Measurements from ENCODE around the gene MAPKAPK2. TPM values are rescaled to one million over a fixed set of nuclear protein-coding genes. Genes with fewer than 3 reads are reported as not detected.

The MAPKAPK2 gene
- total and polyA plus RNA-seq, 2 experiments from 2014 or later, result 12.8 to 39.4 TPM

DNA sequence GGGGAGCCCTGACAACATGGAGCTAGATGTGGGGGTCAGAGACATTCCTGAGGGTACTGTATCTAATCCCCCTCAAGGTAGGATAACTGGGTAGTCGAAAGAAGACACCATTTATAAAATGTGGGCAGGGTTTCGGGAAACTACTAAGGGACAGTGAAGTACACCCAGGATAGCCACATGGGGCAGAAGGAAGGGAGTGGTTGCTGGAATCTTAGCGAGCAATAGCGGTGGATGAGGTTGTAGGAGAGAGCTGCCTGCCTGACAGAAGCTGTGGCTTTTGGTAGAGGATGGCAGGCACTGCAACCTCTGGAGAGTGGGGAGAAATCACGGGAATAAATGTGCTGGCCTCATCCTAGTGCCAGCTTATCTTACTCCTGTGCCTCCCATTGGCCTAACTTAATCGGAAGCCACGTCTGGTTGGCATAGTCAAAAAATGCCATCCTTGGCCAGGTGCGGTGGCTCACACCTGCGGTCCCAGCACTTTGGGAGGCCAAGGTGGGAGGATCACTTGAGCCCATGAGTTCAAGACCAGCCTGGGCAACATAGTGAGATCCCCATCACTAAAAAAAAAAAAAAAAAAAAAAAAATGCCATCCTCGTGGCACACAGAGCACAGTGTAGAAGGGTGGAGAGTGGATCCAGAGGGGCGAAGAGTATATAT lies 23.4 kb upstream of the MAPKAPK2 start:
- H4K20me1 ChIP-seq (ENCODE audit: insufficient read depth, poor library complexity, severe bottlenecking), result no peaks in the 10 kb centered on the region
- H3K9me3 ChIP-seq (ENCODE audit: low read depth), result no peaks in the 10 kb centered on the region
- H3K4me2 ChIP-seq, result no peak overlapping the region
- no peak overlapping the region for H3K27ac ChIP-seq
- DNase-seq (ENCODE audit: low spot score), result no peak
- 89% methylated on average over 11 of the region's 11 CpGs for WGBS (ENCODE audit: low lambda C conversion rate, missing lambda C conversion rate)
- H2AFZ ChIP-seq, result no peak overlapping the region
- peaks cover 21% of the 10 kb centered on the region for H3K27me3 ChIP-seq
- TF ChIP-seq EZH2phosphoT487 (IDR thresholded peaks at IDR 0.05; ENCODE audit: low read depth, severe bottlenecking, unreplicated experiment), result no peak
- TF ChIP-seq, protein P1, sequence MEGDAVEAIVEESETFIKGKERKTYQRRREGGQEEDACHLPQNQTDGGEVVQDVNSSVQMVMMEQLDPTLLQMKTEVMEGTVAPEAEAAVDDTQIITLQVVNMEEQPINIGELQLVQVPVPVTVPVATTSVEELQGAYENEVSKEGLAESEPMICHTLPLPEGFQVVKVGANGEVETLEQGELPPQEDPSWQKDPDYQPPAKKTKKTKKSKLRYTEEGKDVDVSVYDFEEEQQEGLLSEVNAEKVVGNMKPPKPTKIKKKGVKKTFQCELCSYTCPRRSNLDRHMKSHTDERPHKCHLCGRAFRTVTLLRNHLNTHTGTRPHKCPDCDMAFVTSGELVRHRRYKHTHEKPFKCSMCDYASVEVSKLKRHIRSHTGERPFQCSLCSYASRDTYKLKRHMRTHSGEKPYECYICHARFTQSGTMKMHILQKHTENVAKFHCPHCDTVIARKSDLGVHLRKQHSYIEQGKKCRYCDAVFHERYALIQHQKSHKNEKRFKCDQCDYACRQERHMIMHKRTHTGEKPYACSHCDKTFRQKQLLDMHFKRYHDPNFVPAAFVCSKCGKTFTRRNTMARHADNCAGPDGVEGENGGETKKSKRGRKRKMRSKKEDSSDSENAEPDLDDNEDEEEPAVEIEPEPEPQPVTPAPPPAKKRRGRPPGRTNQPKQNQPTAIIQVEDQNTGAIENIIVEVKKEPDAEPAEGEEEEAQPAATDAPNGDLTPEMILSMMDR (IDR thresholded peaks at IDR 0.05; ENCODE audit: poor library complexity), result no peak
- TF ChIP-seq EZH2 (IDR thresholded peaks at IDR 0.05; ENCODE audit: borderline replicate concordance), result no peak
- H3K9me2 ChIP-seq (replicated peaks; ENCODE audit: insufficient read depth), result no peaks in the 10 kb centered on the region
- H3K4me1 ChIP-seq (ENCODE audit: insufficient read depth), result peaks cover 4% of the 10 kb centered on the region
- no peak overlapping the region for H3K4me3 ChIP-seq
- H3K79me2 ChIP-seq, result no peaks in the 10 kb centered on the region
- H3K36me3 ChIP-seq (replicated peaks; ENCODE audit: insufficient read depth, low read depth), result no peaks in the 10 kb centered on the region

DNA sequence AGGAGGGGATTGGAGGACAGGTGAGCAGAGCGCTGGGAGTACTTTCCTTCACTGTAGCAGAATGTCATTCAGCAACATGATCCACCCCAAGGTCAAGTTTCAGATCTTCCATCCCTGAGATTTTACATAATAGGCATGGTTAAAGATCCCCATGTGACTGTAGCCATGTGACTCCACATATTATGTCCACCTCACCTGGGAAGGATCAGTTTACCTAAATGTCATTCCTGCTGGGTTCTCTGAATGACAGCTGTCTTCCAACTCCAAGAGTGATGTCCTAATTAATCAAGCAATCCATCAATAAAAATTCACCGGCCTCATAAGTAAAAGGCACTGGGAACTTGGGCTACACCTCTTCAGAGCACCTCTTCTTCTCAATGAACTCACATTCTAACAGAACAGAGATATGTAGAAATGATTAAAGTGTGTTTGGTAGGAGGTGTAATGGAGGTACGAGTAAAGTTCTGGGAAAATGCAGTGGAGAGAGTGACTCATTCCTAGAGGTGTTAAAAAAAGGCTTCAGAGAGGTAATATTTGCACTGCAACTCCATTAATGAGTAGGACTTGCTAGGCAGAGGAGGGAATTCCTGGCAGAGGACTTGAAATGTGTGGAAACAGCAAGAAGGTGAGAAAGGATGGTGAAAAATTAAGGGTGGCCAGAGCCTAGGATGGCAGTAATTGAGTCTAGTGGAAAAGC lies 22.2 kb upstream of the MAPKAPK2 start:
- no peak overlapping the region for H3K27ac ChIP-seq
- H3K9me3 ChIP-seq (ENCODE audit: low read depth), result no peaks in the 10 kb centered on the region
- no peaks in the 10 kb centered on the region for H3K79me2 ChIP-seq
- WGBS (ENCODE audit: low lambda C conversion rate, missing lambda C conversion rate), result 62% methylated on average over 3 of the region's 3 CpGs
- H2AFZ ChIP-seq, result no peak overlapping the region
- peaks cover 4% of the 10 kb centered on the region for H3K4me1 ChIP-seq (ENCODE audit: insufficient read depth)
- H3K27me3 ChIP-seq, result peaks cover 21% of the 10 kb centered on the region
- no peaks in the 10 kb centered on the region for H3K36me3 ChIP-seq (replicated peaks; ENCODE audit: insufficient read depth, low read depth)
- H4K20me1 ChIP-seq (ENCODE audit: insufficient read depth, poor library complexity, severe bottlenecking), result no peaks in the 10 kb centered on the region
- H3K4me3 ChIP-seq, result no peak overlapping the region
- DNase-seq (ENCODE audit: low spot score), result no peak
- TF ChIP-seq EZH2 (IDR thresholded peaks at IDR 0.05; ENCODE audit: borderline replicate concordance), result no peak
- TF ChIP-seq, protein P1 (IDR thresholded peaks at IDR 0.05; ENCODE audit: poor library complexity), result no peak
- no peak for TF ChIP-seq EZH2phosphoT487 (IDR thresholded peaks at IDR 0.05; ENCODE audit: low read depth, severe bottlenecking, unreplicated experiment)
- H3K4me2 ChIP-seq, result no peak overlapping the region
- H3K9me2 ChIP-seq (replicated peaks; ENCODE audit: insufficient read depth), result no peaks in the 10 kb centered on the region

DNA sequence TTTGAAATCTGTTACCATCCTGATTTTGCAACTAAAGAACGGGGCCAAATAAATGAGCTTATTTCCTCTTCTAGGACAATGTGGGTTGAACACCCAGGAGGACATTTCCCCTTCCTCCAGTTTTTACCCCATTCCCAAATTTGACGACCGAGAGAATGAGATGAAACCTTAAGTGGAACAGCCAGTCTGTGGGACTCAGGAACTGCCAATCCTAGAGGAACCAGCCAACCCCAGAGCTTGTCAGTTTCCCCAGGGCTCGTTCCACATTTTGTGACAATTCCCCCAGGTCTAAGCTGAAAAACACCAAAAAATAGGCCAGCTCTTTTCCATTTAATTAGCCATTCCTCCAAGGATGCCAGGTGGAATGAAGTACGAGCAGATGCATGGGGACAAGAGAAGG lies 21.3 kb upstream of the MAPKAPK2 start:
- 78% methylated on average over 5 of the region's 5 CpGs for WGBS (ENCODE audit: low lambda C conversion rate, missing lambda C conversion rate)
- H3K4me2 ChIP-seq, result no peak overlapping the region
- H2AFZ ChIP-seq, result no peak overlapping the region

More for the DNA sequence above, 21.3 kb upstream of the MAPKAPK2 start:
- H3K4me1 ChIP-seq (ENCODE audit: insufficient read depth), result peaks cover 4% of the 10 kb centered on the region
- no peaks in the 10 kb centered on the region for H3K79me2 ChIP-seq
- peaks cover 21% of the 10 kb centered on the region for H3K27me3 ChIP-seq
- no peak overlapping the region for H3K27ac ChIP-seq
- H3K9me2 ChIP-seq (replicated peaks; ENCODE audit: insufficient read depth), result no peaks in the 10 kb centered on the region
- no peak overlapping the region for H3K4me3 ChIP-seq
- DNase-seq (ENCODE audit: low spot score), result no peak
- TF ChIP-seq EZH2 (IDR thresholded peaks at IDR 0.05; ENCODE audit: borderline replicate concordance) (no peak), EZH2phosphoT487 (IDR thresholded peaks at IDR 0.05; ENCODE audit: low read depth, severe bottlenecking, unreplicated experiment) (no peak)
- TF ChIP-seq, protein P1 (IDR thresholded peaks at IDR 0.05; ENCODE audit: poor library complexity), result no peak
- no peaks in the 10 kb centered on the region for H3K36me3 ChIP-seq (replicated peaks; ENCODE audit: insufficient read depth, low read depth)
- no peaks in the 10 kb centered on the region for H3K9me3 ChIP-seq (ENCODE audit: low read depth)
- H4K20me1 ChIP-seq (ENCODE audit: insufficient read depth, poor library complexity, severe bottlenecking), result no peaks in the 10 kb centered on the region

All from hepatocyte (in vitro differentiated cells).